H1 (cell line): ENCODE results near the gene FADS3. TPM values are rescaled to one million over a fixed set of nuclear protein-coding genes. Genes with fewer than 3 reads are reported as not detected.

Experiments used
- BACH1 ChIP-seq: IDR thresholded peaks from 2 replicates; pipeline ENCODE4 v1.6.1; 2012; ENCODE audit warnings: low read length, improper control_type of control experiment
- BCL11A ChIP-seq, 2 experiments: IDR thresholded peaks; one replicate each; pipeline ENCODE4 v1.6.1; 2011; ENCODE audit warnings: low read depth in 2 of 2, low read length in 2 of 2, mild to moderate bottlenecking in 2 of 2
- KDM4A ChIP-seq: IDR thresholded peaks from one replicate; pipeline ENCODE4 v1.7.1; 2012; ENCODE audit warnings: low read depth, mild to moderate bottlenecking, moderate library complexity, low read length, inconsistent platforms; ENCODE audit not compliant: severe bottlenecking
- KDM5A ChIP-seq: fragments of 200-600 bp; IDR thresholded peaks from 2 replicates; pipeline ENCODE4 v1.7.1; 2012; ENCODE audit warnings: mild to moderate bottlenecking, low read length, inconsistent platforms, mixed read lengths
- SIRT6 ChIP-seq: IDR thresholded peaks from one replicate; pipeline ENCODE4 v1.7.1; 2012; ENCODE audit warnings: low read length, inconsistent platforms
- SIX5 ChIP-seq: IDR thresholded peaks from 2 replicates; pipeline ENCODE4 v1.6.1; 2011; ENCODE audit warnings: mild to moderate bottlenecking, low read depth, low read length
- YY1 ChIP-seq: IDR thresholded peaks from 2 replicates; pipeline ENCODE4 v1.6.1; 2011; ENCODE audit warnings: low read depth, mild to moderate bottlenecking, low read length
- polyA plus RNA-seq, 7 experiments: library from polyadenylated mRNA; depleted of rRNA in 3 of 7; stranded (reverse) in 5 of 7; unstranded in 2 of 7; fragments of >200 nt in 5 of 7; fragments of 200-250 nt in 2 of 7; gene quantifications; 1 replicate in 5 of 7; 2 replicates in 1 of 7; 4 replicates in 1 of 7; pipeline versions ENCODE4 v1.2.1 to v1.2.3, GENCODE V29; 2011 to 2013; ENCODE audit warnings: missing spikeins in 2 of 7, mixed read lengths in 2 of 7
- total RNA-seq: library from RNA; stranded (reverse); fragmentation: NEBNext Ultra II Directional; extraction: Animal tissue kit (Norgen Biotek cat#: 25700); gene quantifications from 2 replicates; pipeline ENCODE4 v1.2.1, GENCODE V29; 2021
- TF ChIP-seq, protein P1 (sequence below), 3 experiments: IDR thresholded peaks; 1 replicate in 2 of 3; 2 replicates in 1 of 3; pipeline versions ENCODE4 v1.5.1 to v1.6.1; 2011; ENCODE audit warnings: low read length in 3 of 3, mild to moderate bottlenecking in 3 of 3, inconsistent platforms in 2 of 3, low read depth in 1 of 3, moderate library complexity in 1 of 3; ENCODE audit not compliant: insufficient read depth in 1 of 3; ENCODE audit errors: control extremely low read depth in 1 of 3

The FADS3 gene
- total and polyA plus RNA-seq, 2 of the 8 experiments (the other 6 are each of a cell fraction or from before 2014, with no cell fraction given): 43.8 to 76.3 TPM

DNA sequence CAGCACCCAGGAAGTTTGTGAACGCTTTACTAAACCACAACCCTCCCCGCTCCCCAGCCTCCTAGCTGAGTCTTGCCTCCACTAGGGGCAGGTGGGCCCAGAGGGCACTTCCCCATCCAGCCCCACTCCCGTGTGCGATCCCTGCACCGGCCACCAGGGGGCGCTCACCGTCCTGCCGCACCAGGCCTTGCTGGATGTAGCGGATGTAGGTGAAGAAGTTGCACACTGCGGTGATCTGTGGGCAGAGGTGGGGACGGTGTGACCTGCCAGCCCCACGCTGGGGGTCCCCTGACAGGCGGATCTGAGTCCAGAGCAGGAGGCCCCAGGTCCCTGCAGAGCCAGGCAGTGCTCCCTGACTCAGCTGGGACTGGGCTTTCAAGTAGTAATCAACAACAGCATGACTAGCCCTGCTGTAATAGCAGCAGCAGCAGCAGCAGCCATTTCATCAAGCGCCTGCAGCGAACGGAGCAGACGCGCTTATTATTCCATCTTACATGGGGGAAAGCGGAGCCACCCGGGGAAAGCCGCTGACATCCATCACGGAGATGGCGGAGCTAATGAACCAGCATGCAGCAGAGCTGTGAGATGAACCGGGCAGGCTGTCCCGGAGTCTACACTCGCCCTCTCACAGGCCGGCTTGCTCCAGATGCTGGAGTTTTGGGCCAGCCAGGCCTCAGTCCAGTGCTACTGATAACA, 7.9 kb upstream of the FADS3 start (continued):
- TF ChIP-seq SIRT6 (no peak), KDM4A (no peak), YY1 (0 out of 2 replicates have a peak, but pooled peaks have one; percentile 57), SIX5 (no peak), BACH1 (peak; percentile 45; the same call in 1 of the 2 replicates), KDM5A (no peak), BCL11A (IDR thresholded peaks at IDR 0.05; ENCODE audit: low read depth in 2 of 2, low read length in 2 of 2) (no peak)
- TF ChIP-seq, protein P1, sequence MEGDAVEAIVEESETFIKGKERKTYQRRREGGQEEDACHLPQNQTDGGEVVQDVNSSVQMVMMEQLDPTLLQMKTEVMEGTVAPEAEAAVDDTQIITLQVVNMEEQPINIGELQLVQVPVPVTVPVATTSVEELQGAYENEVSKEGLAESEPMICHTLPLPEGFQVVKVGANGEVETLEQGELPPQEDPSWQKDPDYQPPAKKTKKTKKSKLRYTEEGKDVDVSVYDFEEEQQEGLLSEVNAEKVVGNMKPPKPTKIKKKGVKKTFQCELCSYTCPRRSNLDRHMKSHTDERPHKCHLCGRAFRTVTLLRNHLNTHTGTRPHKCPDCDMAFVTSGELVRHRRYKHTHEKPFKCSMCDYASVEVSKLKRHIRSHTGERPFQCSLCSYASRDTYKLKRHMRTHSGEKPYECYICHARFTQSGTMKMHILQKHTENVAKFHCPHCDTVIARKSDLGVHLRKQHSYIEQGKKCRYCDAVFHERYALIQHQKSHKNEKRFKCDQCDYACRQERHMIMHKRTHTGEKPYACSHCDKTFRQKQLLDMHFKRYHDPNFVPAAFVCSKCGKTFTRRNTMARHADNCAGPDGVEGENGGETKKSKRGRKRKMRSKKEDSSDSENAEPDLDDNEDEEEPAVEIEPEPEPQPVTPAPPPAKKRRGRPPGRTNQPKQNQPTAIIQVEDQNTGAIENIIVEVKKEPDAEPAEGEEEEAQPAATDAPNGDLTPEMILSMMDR (IDR thresholded peaks at IDR 0.05; ENCODE audit: control extremely low read depth in 1 of 3, insufficient read depth in 1 of 3, low read depth in 1 of 3, low read length in 3 of 3): peak in 2 of 3 experiments; percentile 99 to 100; a peak in 3 of 4 replicates
- TF ChIP-seq, all 59 proteins: peak for 8
